Panc1 (cell line): Measurements from ENCODE around the gene SGMS1. TPM values are rescaled to one million over a fixed set of nuclear protein-coding genes. Genes with fewer than 3 reads are reported as not detected.
A peak's percentile ranks its signal among the peaks of the same experiment; 100 is the strongest.

Experiments
- ATAC-seq: fragments of 200-7000 bp; cut with Tn5 transposase; 2 replicates; pipeline ENCODE4 v1.9.1; 2020; ENCODE audit warnings: mild to moderate bottlenecking, moderate library complexity
- BruUV-seq: library from RNA; stranded (reverse); fragments of 400-500 nt; replicated peaks from 2 replicates; lab custom pipeline; 2021; lab: Mats Ljungman, UMichigan
- CTCF ChIA-PET: fragments of 300-600 bp; sonication (Branson Sonifier 250); formaldehyde crosslinking; loops from one replicate; lab custom pipeline; 2022; ENCODE audit warnings: antibody characterized with exemption; lab: Charles Lee
- POLR2A ChIA-PET: fragments of 300-600 bp; sonication (Branson Sonifier 250); formaldehyde crosslinking; loops from one replicate; lab custom pipeline; 2022; ENCODE audit warnings: antibody characterized with exemption; lab: Charles Lee
- DNase-seq: peaks from one replicate; pipeline ENCODE4 v3.0.0-alpha.2; 2010; ENCODE audit warnings: low read depth, low spot score
- H3K27ac ChIP-seq: 2 replicates; pipeline ENCODE4 v1.5.1; 2011; ENCODE audit warnings: mild to moderate bottlenecking, low read length, inconsistent platforms
- H3K27me3 ChIP-seq: fragments of 200-500 bp; sonication (Bioruptor generic); 2 replicates; pipeline ENCODE4 v1.6.0; 2014; ENCODE audit warnings: low read length, inconsistent platforms; ENCODE audit not compliant: control insufficient read depth, insufficient read depth
- H3K36me3 ChIP-seq: fragments of 200-500 bp; sonication (Bioruptor generic); 2 replicates; pipeline ENCODE4 v1.5.1; 2014; ENCODE audit warnings: inconsistent platforms, mild to moderate bottlenecking, low read length, moderate library complexity; ENCODE audit not compliant: control insufficient read depth, insufficient read depth
- H3K4me1 ChIP-seq: 2 replicates; pipeline ENCODE4 v1.5.1; 2011; ENCODE audit warnings: inconsistent platforms, mild to moderate bottlenecking, low read length, moderate library complexity; ENCODE audit not compliant: control insufficient read depth, insufficient read depth
- H3K4me3 ChIP-seq, 2 experiments: 2 replicates each; pipeline ENCODE4 v1.5.1; 2011 to 2012; ENCODE audit warnings: low read depth in 2 of 2, low read length in 2 of 2, mild to moderate bottlenecking in 2 of 2, inconsistent platforms in 1 of 2, moderate library complexity in 1 of 2
- H3K9me3 ChIP-seq: fragments of 200-500 bp; sonication (Bioruptor generic); 2 replicates; pipeline ENCODE4 v1.5.1; 2014; ENCODE audit warnings: low read depth, mild to moderate bottlenecking, inconsistent platforms, low read length, moderate library complexity; ENCODE audit not compliant: control insufficient read depth, insufficient read depth
- CTCF ChIP-seq: fragments of 450-650 bp; IDR thresholded peaks from 2 replicates; pipeline ENCODE4 v1.5.1; 2017; ENCODE audit warnings: mild to moderate bottlenecking
- POLR2AphosphoS5 ChIP-seq: IDR thresholded peaks from 2 replicates; pipeline ENCODE4 v1.6.1; 2012; ENCODE audit warnings: mild to moderate bottlenecking, low read depth, low read length, moderate library complexity
- REST ChIP-seq, 2 experiments: IDR thresholded peaks; 2 replicates each; pipeline ENCODE4 v1.6.1; 2011 to 2012; ENCODE audit warnings: low read depth in 2 of 2, control low read depth in 1 of 2, low read length in 1 of 2, mild to moderate bottlenecking in 1 of 2, moderate library complexity in 1 of 2; ENCODE audit not compliant: insufficient read depth in 1 of 2
- SIN3A ChIP-seq: IDR thresholded peaks from 2 replicates; pipeline ENCODE4 v1.6.1; 2012; ENCODE audit warnings: low read depth, mild to moderate bottlenecking, low read length, moderate library complexity, borderline replicate concordance; ENCODE audit not compliant: insufficient read depth
- TCF7L2 ChIP-seq: IDR thresholded peaks from 2 replicates; pipeline ENCODE4 v1.6.1; 2011; ENCODE audit warnings: mild to moderate bottlenecking, low read depth, low read length, inconsistent platforms
- in situ Hi-C: cut with HindIII; loops from 2 replicates; pipeline ENCODE4 v1.10.0; 2016; ENCODE audit warnings: low sequenced_read_pairs, low pct_unique_long_range_greater_than_20kb
- intact Hi-C: fragments of 100-400 bp; cut with micrococcal nuclease; formaldehyde crosslinking; loops from one replicate; pipeline ENCODE4 v1.10.0; 2022; ENCODE audit not compliant: unreplicated experiment
- total RNA-seq: library from RNA; stranded (reverse); gene quantifications from one replicate; pipeline ENCODE4 v1.2.1, GENCODE V29; 2021; ENCODE audit not compliant: unreplicated experiment

The SGMS1 gene
- total RNA-seq, 1 experiment from 2014 or later: 22.0 TPM

GRCh38 chr10:50312464-50313437, 311.0 kb downstream of the SGMS1 start:
- intact Hi-C loops: no loop called here
- no peak for ATAC-seq
- no peaks in the 10 kb centered on the region for H3K36me3 ChIP-seq
- no TSS peak for BruUV-seq
- in situ Hi-C loops: no loop called here
- no peak for DNase-seq
- TF ChIP-seq POLR2AphosphoS5 (no peak), CTCF (no peak), SIN3A (no peak), TCF7L2 (no peak), REST (IDR thresholded peaks at IDR 0.05; ENCODE audit: insufficient read depth in 1 of 2, low read depth in 2 of 2, low read length in 1 of 2) (no peak)
- H3K9me3 ChIP-seq: no peaks in the 10 kb centered on the region
- CTCF ChIA-PET: no interaction called here
- no peak overlapping the region for H3K4me3 ChIP-seq
- no peaks in the 10 kb centered on the region for H3K4me1 ChIP-seq
- H3K27ac ChIP-seq: no peak overlapping the region
- POLR2A ChIA-PET: interaction anchor here (0.7 kb wide), 1 partner anchor 122 kb away, joined by 7 read pairs; no protein-coding TSS in a partner anchor
- H3K27me3 ChIP-seq: no peaks in the 10 kb centered on the region

GRCh38 chr10:50310560-50311174, 313.1 kb downstream of the SGMS1 start:
- in situ Hi-C loops: no loop called here
- CTCF ChIA-PET: no interaction called here
- POLR2A ChIA-PET: no interaction called here
- BruUV-seq: no TSS peak
- Histone ChIP-seq H3K27me3 (no peaks in the 10 kb centered on the region), H3K4me1 (no peaks in the 10 kb centered on the region), H3K36me3 (no peaks in the 10 kb centered on the region), H3K9me3 (no peaks in the 10 kb centered on the region), H3K4me3 (no peak overlapping the region), H3K27ac (no peak overlapping the region)
- ATAC-seq: peak; percentile 82
- peak; percentile 12 for DNase-seq
- intact Hi-C loops: no loop called here
- no peak for TF ChIP-seq REST (IDR thresholded peaks at IDR 0.05; ENCODE audit: insufficient read depth in 1 of 2, low read depth in 2 of 2, low read length in 1 of 2)
- peak; percentile 56 for TF ChIP-seq CTCF
- TF ChIP-seq POLR2AphosphoS5: no peak
- no peak for TF ChIP-seq TCF7L2
